ENCODE results near the gene IFI27L2.

GRCh38 chr14:94145902-94146527, 16.6 kb upstream of the IFI27L2 start:
- no peak for TF ChIP-seq CTCF (IDR thresholded peaks at IDR 0.05)
- TF ChIP-seq POLR2A (IDR thresholded peaks at IDR 0.05): no peak

Measured in adrenal gland (tissue), 5 donors.